Activated T-cell treated with anti-CD3 and anti-CD28 coated beads for 48 hours (primary cell): ENCODE data around the gene METRNL.
"Not testable (repeated sequence)": the region's sequence is repeated elsewhere in the genome, so short reads cannot be mapped to it uniquely, and the experiment has no call there.

ENCODE experiments used
- DNase-seq: peaks from one replicate; pipeline ENCODE4 v3.0.0-alpha.2; 2020; ENCODE audit warnings: low read depth

Gene METRNL

GRCh38 chr17:83052241-83052564, 27.2 kb upstream of the METRNL start:
- DNase-seq, result no peak

DNA sequence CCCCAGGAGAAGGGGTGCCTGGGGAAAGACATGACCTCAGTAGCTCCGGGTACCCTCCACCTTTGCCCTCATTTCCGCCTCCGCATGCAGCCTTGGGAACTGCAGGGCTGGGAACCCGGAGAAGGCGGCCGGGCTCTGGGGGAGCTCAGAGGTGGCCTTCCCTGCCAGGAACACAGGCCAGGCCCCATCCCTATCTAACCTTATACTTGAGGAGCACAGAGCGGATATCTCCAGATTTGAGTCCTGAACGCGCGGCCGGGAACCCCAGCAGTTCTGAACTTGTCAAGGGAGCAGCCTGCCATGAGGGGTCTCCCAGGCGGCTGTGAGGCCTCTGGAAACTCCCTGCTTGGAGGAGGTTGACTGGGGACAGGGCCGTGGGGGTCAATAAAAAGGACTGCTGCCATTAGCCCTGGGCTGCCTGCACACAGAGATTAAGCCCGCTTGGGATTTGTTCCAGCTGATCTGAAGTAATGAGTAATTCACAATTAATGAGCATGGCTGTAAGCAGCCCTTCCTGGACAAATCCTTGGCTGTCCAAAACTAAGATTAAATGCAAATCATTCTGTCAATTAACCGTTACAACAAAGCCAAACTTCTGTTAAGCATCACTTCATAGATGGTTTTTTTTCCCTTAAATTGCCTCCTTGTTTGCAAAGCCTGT, 26.3 kb upstream of the METRNL start:
- DNase-seq, result no peak

GRCh38 chr17:83053739-83054451, 25.5 kb upstream of the METRNL start:
- no peak for DNase-seq

GRCh38 chr17:83054518-83055125, 24.8 kb upstream of the METRNL start:
- no peak for DNase-seq

DNA sequence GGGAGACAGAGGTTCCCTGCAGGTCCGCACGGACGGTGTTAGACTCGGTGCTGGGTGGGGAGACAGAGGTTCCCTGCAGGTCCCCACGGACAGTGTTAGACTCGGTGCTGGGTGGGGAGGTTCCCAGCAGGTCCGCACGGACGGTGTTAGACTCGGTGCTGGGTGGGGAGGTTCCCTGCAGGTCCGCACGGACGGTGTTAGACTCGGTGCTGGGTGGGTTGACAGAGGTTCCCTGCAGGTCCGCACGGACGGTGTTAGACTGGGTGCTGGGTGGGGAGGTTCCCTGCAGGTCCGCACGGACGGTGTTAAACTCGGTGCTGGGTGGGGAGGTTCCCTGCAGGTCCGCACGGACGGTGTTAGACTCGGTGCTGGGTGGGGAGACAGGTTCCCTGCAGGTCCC, 24.2 kb upstream of the METRNL start:
- DNase-seq, result not testable (repeated sequence)

DNA sequence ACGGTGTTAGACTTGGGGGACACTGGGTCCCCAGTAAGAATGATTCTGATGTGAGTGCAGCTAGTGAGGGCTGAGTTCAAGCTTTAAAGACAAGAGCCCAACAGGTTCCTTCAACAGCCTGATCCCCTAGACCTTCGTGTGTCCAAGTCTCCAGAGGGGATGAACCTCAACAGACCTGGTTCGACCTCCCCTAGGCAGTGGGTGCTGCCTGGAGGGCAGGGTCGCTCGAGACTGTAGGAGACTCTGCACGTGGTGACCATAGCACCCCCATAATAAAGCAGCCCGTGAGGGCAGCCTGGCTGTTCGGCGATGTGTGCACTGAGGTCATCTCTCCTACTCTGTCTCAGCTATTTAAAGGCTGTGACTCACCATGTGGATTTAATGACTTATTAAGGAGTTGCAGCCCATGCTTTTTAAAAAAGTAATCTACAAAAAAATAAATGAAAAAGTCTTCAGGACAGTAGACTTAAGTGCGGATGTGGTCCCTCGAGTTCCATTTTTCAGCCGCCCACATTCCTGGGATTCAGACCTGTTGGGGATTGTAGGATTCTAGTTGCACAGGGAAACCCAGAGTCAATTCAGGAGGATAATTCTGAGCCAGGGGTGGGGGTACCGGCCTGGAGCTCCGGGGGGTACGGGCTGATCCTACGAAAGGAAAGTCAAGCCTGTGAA, 23.4 kb upstream of the METRNL start:
- no peak for DNase-seq

DNA sequence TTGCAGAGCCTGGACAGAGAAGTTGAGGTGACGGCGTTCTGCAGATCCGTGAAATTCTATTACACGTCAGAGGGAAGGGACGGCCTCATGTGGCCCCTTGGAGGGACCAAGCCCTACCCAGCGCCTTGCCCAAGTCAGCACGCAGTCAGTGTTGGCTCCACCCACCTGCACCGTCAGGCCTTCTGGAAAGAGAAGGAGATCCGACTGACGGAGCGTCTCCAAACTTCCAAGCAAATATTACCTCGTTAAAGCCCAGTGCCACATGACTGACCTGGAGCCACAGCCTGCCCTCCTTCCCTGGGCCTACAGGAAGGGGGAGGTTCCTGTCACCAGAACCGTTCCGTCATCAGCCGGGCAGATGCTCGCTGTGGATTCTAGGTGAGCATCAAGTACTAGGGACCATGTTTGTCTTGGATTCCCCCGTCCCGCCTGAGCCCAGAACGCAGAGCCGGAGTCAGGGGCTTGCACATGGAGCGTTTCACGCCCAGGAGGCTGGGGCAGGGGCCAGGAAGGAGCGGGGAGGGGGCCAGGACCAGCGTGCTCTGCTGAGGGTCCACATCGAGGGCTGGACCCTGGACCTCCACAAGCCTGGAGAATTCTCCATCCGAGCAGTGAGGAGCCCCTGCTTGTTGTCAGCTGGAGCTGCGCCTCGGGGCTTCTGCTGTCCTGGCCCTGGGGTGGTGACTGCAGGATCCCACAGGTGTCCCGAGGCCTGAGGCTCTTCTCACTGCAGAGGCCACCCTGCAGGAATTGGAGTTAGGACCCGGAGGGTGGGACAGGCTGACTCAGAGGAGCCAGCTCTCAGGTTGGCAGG, 22.6 kb upstream of the METRNL start:
- no peak for DNase-seq

DNA sequence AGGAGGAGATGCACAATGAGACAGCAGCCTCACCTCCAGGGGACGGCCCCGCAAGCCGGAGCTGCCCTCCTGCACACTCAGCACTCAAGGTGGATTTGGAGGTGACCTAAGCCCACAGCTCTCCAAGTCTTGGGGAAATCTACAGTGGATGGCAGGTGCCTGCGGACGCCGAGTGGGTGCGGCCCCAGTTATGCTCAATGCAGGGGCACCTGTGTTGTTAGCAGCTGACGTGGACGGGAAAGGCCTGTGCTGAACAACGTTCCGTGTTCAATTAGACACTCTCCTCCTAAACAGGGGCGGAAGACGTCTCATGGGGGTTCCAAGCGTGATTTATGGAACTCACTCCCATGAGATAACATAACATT, 22.0 kb upstream of the METRNL start:
- no peak for DNase-seq

- no peak for DNase-seq
Observed at GRCh38 chr17:83057793-83058265, 21.6 kb upstream of the METRNL start.

DNA sequence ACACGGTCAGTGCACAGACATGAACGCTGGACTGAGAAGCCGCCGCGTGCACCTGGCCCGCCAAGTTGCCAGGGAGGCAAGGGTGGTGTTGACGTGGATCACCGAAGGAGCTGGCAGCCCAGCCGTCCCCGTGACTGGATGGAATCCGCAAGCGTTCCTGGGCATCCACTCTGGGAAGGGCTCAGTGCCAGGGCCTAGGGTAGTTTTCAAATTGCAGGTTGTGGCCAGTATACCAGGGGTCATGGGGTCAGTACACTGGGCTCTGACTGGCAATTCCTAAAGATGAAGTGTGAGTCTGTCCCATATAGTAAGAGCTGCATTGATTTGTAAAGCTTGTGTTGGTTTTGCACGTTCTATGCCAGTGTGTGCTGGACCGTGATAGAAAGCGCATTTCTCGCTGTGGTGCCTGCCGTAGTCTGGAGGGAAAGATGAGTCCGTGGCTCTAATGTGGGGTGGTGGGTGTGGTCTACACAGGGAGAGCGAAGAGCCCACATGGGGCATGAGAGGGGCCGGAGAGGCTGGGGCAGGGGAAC, 21.1 kb upstream of the METRNL start:
- no peak for DNase-seq

GRCh38 chr17:83061586-83061985, 17.8 kb upstream of the METRNL start:
- no peak for DNase-seq

DNA sequence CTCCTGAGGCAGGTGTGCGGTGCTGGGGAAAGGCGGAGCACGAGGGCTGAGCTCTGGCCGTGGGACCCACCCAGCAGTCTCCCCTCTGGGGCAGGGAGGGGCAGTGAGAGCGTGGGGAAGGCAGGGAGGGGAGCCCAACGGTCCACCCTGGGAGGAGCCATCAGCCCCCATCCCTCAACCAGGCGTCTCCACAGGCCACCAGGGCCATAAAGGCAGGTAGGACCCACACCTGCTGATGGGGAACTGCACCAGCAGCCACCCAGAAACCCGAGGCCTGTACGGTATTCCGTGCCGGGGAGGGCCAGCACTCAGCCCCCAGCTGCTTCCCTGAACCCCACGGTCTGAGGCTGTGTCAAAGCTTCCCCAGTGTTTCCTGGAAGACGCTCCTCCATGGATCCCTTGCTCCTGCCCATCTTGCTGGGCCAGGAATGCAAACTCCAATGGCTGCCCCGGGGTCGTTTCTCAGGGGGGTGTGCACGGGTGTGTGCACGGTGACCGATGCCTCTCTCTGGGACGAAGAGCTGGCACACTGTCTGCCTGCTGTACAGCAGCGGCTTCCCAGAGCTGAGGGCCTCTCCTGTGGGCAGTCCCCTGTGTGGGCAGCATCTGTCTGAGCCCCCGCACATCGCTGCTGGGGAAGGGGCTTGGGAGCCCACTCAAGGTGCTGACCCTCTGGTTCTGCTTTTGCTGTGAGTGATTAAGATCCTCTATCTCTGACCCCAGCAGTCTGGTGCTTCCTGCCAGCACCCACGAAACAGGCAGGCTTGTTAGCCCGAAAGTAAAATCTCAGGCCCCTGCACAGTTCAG, 17.2 kb upstream of the METRNL start:
- DNase-seq, result no peak

DNA sequence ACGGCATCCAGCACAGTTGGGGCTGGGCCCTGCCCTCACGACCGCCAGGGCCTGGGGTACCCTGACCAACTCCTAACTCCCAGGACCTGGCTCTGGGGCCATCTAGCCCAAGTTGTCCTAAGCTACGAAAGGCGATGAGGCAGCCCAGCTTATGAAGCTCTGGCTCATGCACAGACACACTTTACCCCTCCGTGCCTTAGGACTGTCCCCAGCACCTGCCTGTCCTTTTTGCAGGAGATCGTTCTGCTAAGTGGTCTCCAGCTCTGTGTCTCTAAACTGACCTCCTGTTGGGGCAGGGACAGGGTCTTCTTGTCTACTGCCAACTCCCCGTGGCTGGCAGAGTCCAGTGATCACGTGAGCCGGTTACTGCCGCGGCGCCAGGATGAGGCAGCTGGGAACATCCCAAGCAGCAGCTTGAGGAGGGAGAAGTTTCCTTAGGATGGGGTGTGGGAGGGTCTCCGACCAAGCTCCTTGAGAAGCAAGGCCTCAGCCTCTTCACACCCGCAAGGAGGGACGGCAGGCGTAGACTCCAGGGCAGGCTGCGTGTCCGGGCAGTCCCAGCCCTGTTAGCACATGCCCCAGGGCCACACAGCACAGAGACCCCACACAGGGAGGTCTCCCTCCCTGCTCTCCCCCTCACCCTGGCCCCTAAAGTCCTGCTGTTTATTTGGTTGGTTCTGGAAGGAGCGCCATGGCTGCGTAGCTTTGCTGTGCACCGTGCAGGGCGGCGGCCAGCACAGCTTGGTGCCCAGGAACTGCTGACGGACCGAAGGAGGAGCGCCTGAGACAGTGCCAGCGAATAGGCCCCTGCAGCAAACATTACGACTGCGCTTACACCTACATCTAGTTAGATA, 16.4 kb upstream of the METRNL start:
- no peak for DNase-seq

DNA sequence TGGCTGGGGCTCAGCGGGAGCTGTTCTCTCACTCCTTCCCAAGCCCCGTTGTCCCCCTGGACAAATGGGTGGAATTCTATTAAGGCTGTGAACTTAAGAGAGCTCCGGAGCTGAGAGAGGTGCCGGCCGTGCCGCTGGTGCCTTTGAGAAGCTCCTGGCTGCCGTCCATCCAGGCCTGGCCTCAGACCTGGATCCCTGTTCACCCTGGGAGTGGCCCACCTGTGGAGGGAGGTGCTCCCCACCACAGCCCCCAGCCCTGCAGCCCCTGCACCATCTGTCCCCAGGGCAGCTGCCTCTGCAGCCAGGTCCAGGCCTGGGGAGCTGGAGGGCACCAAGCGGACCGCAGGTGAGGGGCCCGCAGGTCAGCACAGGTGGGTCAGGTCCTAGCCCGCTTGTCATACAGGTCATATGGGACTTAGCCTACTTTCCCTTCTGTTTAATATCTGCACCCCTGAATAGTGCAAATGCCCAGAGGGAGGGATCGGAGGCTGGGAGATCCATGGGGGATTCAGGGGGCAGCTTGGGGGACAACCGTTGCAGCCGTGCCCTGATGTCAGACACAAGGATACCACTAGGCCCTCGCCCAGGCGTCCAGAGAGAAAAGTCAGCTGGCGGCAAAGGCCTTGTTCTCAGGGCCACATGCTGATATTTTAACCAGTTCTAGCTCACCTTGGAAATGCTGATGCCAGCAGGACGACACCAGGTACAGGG, 15.2 kb upstream of the METRNL start:
- DNase-seq, result no peak

GRCh38 chr17:83064732-83065659, 14.4 kb upstream of the METRNL start:
- DNase-seq, result no peak

GRCh38 chr17:83065660-83066542, 13.5 kb upstream of the METRNL start:
- DNase-seq, result no peak

GRCh38 chr17:83066543-83066890, 12.9 kb upstream of the METRNL start:
- DNase-seq, result not testable (repeated sequence)
